NCI-H2196 (cell line): Measurements from ENCODE around the gene NANOS3.

ENCODE experiments used
- DNase-seq: peaks from one replicate; lab custom pipeline; 2025; ENCODE audit not compliant: unreplicated experiment; lab: John Stamatoyannopoulos, UW

The NANOS3 gene

DNA sequence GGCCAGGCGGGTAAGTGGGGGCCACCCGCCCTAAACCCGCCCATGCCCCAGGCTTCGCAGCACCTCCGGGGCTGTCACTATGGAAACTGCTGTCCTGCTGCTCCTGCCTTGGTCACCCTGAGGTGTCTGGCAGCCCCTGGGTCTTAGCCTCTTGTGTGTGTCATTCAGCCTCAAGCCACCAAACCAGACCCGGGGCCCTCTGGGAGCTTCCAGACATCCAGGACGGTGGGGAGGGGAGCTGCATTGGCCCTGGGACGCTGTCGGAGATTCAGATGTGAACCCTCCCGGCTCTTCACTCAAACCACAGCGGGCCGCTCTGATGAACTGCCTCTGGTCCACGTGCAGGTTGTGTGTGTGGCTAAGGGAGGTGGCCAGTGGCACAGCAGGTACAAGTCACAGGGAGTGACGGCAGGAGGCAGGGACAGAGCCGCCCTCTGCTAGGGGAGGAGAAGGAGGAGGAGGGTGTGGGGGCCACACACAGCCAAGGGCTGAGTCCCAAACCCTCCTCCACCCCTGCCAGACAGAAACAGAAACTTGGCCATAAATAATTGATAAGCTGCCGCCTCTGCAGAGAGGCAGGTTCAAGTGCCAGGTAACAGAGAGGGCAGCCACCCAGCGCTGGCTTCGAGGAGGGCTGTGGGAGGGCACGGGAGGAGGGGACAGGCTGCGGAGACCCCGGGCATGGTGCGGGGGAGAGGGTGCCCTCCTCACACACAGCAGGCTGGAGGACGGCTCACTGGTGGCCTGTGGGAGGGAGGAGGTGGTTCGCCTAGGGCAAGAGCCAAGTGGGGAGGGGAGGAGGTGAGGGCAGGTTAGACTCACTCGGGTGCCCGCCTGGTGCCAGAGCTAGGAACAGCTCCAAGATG, 8.0 kb downstream of the NANOS3 start:
- DNase-seq, result no peak

DNA sequence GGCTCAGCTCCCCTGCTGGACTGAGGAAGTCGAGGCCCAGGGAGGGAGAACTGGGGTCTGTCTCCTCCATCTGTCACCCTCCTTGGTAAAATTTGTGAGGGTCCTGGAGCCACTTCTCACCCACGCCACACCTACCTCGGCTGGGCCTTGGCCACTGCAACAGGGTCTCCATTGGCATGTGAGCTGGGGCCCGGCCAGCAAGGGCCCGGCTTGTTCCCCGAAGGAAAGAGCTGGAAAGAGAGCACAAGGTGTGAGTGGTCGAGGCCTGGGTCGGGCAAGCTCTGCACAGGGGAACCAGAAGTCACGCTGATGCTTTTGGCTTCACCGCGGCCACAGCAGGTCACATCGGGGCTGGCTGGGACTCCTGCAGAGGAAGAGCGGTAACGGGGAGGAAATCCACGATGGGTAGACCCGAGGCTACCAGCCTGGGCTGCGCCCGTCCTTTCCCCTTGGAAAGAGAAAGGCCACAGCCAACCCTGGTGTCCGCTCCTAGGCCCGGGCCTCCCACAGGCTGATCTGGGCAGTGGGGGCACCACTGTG, 9.0 kb downstream of the NANOS3 start:
- DNase-seq, result no peak

DNA sequence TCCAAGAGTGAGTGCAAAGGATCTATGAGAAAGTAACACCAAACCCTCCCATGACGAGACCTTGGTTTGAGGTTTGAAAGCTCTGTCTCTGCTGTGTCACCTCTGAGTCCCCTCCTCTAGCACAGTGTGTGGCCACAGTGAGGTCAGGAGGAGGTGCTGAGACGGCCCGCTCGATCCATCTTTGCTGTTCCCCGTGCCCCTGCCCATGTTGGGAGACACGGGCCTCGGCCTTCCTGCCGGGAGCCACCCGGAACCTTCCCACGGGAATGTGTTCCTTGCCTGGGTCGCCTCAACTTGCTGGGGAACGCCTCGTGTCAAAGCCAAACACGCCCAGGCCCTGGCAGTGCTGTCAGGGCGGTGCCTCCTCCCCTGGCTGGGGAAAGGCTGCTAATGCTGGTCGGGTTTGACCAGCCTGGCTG, 10.1 kb downstream of the NANOS3 start:
- no peak for DNase-seq

DNA sequence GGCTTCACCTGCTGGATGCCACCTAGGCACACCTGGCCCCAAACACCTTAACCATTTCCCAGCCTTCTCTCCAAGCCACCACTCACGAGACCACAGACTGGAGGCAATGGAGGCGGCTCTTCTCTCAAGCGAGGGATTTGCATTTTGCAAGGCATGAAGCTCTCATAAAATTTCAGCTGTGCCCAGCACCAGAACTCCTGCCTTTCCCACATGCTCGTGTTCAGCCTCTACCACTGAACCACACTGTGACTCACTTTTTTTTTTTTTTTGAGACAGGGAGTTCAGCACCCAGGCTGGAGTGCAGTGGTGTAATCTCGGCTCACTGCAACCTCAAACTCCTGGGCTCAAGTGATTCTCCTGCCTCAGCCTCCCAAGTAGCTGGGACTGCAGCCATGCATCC, 10.6 kb downstream of the NANOS3 start:
- DNase-seq, result no peak

DNA sequence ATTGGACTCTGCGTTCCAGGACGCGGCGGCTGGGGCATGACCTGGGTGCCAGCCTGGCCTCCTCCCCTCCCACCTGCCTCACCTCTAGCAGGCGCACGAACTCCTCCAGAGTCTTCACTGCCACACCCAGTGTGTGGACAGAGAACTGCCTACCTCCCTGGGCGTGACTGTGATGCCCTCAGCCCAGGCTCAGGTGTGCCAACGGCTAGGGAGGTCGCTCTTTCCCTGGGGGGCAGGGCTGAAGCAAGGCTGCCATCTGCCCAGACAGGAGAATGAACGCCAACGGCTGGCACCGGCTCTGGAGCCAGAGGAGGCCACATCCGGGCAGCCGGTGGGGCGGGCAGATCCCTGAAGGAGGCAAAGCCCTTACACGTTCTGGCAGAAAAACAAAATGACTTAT, 11.3 kb downstream of the NANOS3 start:
- DNase-seq, result peak; percentile 88

DNA sequence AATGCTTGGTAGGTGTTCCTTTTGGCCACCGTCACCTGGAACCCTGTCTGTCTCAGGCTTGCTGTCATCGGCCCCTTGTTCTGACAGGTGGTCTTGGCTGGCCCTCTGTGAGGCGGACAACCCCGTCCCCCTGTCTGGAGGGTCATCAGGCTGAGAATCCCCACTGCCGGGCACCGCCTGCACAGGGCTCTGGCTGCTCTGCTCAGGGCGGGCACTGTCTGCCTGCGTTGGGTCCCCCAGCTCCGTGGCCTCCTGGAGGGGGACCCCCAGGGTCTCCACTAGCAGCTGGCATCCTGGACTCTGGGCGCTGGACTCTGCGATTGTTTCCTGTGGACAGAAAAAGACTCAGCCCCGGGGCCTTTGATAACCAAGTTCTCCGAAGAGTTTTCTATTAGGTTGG, 13.2 kb downstream of the NANOS3 start:
- DNase-seq, result no peak

DNA sequence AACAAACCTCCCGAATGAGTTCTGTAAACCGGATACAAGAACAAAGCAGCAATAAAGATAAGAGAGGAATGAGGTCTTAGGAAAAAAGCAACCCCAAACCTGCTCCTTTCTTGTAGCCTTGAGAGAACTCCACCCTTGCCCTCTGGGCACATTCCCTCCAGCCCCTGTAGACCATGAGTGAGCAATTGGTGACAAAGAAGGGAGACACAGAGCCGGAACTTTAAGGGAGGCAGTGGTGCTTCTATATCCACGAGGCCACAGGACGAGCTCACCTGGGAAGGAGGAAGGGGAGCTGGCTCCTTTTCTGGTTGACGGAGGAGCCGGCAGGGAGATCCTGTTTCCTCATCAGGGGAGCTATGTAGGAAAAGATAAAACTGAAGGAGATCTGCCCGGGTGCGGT, 15.9 kb downstream of the NANOS3 start:
- DNase-seq, result no peak

DNA sequence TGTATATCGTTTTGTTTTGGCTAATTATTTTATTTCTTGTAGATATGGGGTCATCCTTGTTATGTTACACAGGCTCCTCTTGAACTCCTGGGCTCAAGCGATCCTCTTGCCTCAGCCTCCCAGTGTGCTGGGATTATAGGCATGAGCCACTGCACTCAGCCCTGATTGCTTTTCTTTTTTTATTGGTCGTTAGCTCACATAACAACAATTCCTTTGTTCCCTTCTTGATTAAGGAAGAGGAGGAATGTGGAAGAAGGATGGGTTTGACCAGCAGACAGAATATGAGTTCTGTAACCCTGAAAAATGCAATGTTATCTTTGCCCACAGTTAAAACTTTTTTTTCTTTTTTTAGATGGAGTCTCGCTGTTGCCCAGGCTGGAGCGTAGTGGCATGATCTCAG, 17.6 kb downstream of the NANOS3 start:
- no peak for DNase-seq

DNA sequence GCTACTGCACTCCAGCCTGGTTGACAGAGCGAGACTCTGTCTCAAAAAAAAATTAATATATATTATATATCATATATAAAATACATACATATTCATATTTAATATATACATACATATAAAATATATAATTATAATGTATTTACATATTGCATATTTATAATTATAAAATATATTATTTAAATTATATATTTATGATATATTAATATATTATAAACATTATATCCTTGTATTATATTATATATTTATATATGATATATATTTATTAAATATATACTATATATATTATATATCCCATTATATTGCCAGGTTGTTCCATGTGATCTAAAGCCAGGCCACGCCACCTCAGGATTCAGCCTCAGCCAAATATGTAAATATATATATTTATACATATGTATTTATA, 19.3 kb downstream of the NANOS3 start:
- DNase-seq, result no peak

DNA sequence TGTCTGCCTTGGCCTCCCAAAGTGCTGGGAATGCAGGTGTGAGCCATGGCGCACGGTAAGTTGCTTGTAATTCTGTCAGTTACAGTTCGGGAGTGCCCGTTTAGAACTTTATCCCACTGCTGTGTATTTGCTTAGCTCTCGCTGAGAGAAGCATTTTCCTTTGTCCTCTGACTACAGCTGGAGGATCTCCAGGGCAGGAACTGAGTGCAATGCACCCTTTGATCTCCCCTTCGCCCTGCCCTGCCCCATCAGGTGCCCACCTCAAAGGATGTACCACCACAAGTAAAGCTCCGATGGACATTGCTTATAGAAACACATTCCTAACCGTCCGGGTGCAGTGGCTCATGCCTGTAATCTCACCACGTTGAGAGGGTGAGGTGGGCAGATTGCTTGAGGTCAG, 22.5 kb downstream of the NANOS3 start:
- peak; percentile 45 for DNase-seq

DNA sequence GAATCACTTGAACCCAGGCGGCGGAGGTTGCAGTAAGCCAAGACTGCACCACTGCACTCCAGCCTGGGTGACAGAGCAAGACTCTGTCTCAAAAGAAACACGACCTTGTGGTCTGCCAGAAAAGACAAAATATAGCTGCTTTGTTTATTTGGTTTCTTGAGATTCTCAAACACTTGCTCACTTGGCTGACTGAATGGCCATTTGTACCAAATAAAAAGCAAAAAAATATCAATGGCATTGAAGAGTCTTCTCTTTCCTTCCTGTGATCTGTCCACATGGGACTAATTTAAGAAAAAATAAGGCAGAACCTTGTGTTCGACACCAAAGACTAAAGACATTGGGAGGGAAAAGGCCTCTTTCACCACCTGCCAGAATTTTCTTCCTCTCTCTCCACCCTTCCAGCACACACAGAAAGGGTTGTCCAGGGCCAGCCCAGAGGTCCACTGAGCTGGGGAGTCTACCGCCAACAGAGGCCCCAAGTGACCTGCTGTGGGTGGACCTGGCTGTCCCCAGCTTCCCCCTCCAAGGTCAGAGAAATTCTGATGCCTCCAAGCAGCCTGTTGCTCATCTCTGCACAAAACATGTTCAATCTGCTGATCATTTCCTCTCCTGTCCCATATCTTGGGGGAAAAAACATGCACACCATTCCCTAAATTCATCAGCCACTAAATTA, 23.1 kb downstream of the NANOS3 start:
- DNase-seq, result no peak

DNA sequence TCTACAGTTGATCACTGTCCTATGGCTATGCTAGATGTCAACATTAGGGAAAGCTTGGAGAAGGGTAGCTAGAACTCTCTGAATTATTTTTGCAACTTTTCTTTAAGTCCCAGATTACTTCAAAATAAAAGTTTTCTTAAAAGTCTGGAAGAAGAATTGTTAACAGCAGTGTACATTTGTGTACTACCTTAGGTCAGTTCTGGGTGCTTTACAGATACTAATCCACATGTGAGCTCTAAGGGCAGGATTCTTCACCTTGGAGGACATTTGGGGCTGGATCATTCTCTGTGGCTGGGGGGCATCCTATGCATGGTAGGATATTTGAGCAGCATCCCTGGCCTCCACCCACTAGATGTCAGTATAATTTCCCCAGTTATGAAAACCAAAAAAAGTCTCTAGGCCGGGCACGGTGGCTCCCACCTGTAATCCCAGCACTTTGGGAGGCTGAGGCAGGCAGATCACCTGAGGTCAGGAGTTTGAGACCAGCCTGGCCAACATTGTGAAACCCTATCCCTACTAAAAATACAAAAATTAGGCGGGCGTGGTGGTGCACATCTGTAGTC, 26.1 kb downstream of the NANOS3 start:
- DNase-seq, result no peak

DNA sequence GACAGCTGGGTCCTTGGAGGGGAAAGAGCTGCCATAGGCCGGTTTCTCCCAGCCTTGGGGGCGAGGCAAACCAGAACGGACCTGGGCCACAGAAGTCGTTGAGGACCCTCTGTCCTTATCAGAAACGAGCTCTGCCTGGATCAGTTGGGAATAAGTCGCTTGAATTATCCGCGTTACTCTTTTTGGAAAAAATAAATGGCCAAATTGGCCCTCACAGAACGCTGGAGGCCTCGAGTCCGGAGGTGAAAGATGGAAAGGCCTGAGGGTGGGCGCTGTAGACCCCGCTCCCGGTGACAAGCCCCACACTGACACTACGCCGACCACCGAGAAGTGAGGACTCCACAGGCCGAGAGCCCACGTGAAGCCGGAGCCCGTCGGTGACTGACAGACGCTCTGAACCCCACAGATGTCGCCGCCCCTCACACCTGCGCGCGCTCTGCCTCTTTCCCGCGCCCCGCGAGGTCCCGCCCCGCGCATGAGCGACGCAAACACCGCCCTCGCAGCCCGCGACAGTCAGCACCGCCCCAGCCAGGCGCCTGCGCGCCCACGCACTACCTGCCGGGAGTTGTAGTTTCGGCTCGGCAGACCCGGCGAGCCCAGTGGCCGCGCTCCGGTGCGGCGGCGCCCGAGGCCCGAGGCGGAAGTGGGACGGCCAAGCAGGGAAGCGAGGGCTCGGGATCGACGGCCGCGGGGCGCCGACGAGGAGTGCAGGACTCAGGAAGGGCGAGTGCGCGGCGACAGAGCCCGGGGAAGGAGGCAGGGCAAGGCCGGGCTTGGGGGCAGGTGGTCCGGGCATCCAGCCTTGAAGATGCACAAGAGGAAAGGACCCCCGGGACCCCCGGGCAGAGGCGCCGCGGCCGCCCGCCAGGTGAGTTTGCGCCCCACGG, 28.9 kb downstream of the NANOS3 start, which contains the start of the genes BRME1 and CC2D1A:
Gene BRME1 (minus strand): TSS at position 484 of the 887 bp plus-strand sequence. CDS start 1,225 bp downstream, outside the sequence.
Gene CC2D1A (plus strand): TSS at position 568 of the 887 bp plus-strand sequence. CDS start 241 bp downstream, at position 809.
- peak; percentile 96 for DNase-seq

DNA sequence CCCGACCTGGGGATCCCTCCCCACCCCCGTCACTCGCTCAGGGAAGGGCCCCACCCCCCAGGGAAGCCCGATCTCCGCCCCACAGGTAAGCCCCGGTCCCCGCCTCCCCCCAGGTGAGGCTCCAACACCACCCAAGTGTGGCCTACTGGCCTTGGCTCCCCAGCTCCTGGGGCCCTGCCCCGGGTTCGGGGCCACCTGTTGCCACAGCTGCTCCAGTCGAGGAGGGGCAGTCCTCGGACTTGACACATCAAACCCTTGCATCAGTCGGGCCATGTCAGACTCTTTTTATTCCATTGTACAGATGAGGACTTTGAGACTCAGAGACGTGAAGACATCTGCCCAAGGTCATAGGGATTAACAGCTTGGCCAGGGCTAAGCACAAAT, 29.6 kb downstream of the NANOS3 start:
- peak; percentile 23 for DNase-seq

DNA sequence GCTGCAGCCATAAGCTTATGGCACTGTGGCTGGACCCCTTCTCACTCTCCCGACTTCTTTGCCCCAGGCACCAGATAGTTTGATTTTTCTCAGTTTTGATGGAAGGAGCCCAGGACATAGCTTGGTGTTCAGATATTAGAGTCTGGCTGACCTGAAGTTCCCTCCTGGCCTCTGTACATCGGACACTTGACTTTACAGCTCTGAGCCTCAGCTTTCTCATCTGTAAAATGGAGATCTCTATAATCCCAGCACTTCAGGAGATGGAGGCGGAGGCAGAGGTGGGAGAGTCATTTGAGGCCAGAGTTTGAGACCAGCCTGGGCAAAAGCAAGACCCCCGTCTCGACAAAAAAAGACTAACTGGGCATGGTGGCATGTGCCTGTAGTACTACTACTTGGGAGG, 30.0 kb downstream of the NANOS3 start:
- DNase-seq, result no peak

DNA sequence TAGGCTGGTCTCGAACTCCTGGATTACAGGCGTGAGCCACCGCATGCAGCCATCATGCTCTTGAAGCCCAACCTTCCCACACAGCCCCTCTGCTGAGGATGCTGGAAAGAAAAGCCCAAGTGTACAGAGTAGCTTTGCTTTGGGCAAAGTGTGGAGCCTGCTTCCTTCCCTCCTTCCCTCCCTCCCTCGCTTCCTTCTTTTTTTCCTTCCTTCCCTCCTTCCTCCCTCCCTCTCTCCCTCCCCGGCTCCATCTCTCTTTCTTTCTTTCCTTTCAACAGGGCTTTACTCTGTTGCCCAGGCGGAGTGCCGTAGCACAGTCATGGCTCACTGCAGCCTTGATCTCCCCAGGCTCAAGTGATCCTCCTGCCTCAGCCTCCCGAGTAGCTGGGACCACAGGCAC, 31.7 kb downstream of the NANOS3 start:
- no peak for DNase-seq

DNA sequence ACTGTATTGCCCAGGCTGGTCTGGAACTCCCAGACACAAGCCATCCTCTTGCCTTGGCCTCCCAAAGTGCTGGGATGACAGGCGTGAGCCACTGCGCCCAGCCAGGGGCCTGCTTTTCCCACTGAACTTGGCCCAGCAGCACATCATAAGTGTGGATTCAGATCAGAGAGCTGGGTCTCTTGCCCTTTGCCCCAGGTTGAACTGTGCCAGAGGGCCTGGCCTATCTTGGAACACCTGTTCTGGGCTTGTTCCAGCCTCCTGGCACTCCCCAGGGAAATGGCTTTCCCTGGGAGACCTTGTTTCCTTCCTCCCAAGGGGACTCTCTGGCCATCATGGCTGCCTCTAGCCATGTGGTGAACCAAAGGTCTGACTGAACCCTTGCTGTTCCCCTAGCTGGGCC, 32.5 kb downstream of the NANOS3 start:
- DNase-seq, result no peak

DNA sequence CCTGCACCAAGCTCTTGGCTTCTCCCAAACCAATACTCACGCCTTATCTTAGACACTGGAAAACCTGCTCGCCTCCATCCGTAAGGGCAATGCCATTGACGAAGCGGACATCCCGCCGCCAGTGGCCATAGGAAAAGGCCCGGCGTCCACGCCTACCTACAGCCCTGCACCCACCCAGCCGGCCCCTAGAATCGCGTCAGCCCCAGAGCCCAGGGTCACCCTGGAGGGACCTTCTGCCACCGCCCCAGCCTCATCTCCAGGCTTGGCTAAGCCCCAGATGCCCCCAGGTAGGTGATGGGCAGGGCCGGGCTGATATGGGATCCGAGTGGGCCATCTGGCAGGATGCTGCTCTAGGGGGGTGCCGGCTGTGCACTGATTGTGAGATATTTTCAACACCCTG, 36.4 kb downstream of the NANOS3 start:
- no peak for DNase-seq

DNA sequence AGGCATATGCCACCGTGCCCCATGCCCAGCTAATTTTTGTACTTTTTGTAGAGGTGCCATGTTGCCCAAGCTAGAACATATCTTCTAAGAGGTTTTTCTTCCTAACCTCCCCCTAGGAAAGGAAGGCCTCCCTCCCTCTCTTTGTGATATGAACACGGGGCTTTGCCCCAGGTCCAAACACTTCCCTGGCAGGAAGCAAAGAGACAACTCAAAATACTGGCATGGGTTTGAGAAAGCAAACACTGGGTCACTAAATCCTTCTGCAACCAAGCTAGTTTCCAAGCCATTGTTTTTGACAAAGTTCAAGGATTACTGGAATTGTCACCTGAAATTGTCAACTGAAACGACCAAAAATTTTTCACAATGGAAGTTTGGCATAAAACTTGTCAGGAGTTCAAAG, 37.8 kb downstream of the NANOS3 start:
- DNase-seq, result no peak

DNA sequence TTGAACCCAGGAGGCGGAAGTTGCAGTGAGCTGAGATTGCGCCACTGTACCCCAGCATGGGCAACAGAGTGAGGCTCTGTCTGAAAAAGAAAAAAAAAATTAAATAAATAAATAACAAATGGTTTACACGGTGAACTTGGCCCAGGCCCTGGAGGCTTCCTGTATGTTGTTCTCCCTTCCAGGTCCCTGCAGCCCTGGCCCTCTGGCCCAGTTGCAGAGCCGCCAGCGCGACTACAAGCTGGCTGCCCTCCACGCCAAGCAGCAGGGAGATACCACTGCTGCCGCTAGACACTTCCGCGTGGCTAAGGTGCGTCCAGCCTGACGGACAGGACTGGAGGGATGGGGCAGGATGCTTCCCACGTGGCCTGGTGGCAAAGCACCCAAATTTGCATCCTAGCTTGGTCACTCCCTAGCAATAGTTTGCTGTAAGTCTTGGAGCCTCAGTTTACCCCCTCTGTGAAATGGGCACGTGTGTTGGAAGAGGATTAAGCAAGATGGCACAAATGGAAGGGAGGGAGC, 41.0 kb downstream of the NANOS3 start:
- DNase-seq, result no peak
